ENCODE results near the gene PCDHB13. TPM values are rescaled to one million over a fixed set of nuclear protein-coding genes. Genes with fewer than 3 reads are reported as not detected.
"Not testable (repeated sequence)": the region's sequence is repeated elsewhere in the genome, so short reads cannot be mapped to it uniquely, and the experiment has no call there.

PCDHB13 gene
- total and polyA plus RNA-seq, 2 of the 13 experiments (the other 11 are each of a cell fraction or from before 2014, with no cell fraction given) = 0.57 to 0.80 TPM

GRCh38 chr5:141210281-141210680 is 3.4 kb upstream of the PCDHB13 start:
- DNase-seq (ENCODE audit: low spot score); H3K4me3 ChIP-seq (replicated peaks in 1 of 3; ENCODE audit: insufficient read depth in 1 of 3, low read depth in 2 of 3, low read length in 3 of 3); H4K20me1 ChIP-seq (ENCODE audit: insufficient read depth, low read length); H3K9ac ChIP-seq (ENCODE audit: insufficient read depth, low read depth, low read length); H3K9me3 ChIP-seq (ENCODE audit: low read length); POLR2A ChIA-PET; H3K36me3 ChIP-seq (replicated peaks in 1 of 2; ENCODE audit: control insufficient read depth in 1 of 2, insufficient read depth in 2 of 2, low read length in 2 of 2); ATAC-seq; H3K79me2 ChIP-seq (ENCODE audit: insufficient read depth, low read length); FAIRE-seq; CTCF ChIA-PET (ENCODE audit: low intra/inter-chr PET ratio, low total read pairs); in situ Hi-C loops (cut with HindIII; ENCODE audit: extremely low pct_ligation_motif_present, low pct_unique_long_range_greater_than_20kb); H3K27ac ChIP-seq (ENCODE audit: extremely low read length, insufficient read depth, low read length); H3K27me3 ChIP-seq (ENCODE audit: control insufficient read depth in 1 of 2, insufficient read depth in 2 of 2, low read length in 2 of 2); BruUV-seq (replicated peaks); H3K4me2 ChIP-seq (ENCODE audit: low read depth, low read length); H3K4me1 ChIP-seq (ENCODE audit: insufficient read depth, low read length); intact Hi-C loops (cut with micrococcal nuclease; ENCODE audit: unreplicated experiment); H2AFZ ChIP-seq (ENCODE audit: low read length): not testable (repeated sequence)
- WGBS (ENCODE audit: low lambda C conversion rate) = 80% methylated on average over 26 of the region's 39 CpGs

DNA sequence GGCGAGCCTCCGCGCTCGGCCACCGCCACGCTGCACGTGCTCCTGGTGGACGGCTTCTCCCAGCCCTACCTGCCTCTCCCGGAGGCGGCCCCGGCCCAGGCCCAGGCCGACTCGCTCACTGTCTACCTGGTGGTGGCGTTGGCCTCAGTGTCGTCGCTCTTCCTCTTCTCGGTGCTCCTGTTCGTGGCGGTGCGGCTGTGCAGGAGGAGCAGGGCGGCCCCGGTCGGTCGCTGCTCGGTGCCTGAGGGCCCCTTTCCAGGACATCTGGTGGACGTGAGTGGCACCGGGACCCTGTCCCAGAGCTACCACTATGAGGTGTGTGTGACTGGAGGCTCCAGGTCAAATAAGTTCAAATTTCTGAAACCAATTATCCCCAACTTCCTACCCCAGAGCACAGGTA is 2.9 kb upstream of the PCDHB13 start:
- H3K4me1 ChIP-seq (ENCODE audit: insufficient read depth, low read length); in situ Hi-C loops (cut with HindIII; ENCODE audit: extremely low pct_ligation_motif_present, low pct_unique_long_range_greater_than_20kb); DNase-seq (ENCODE audit: low spot score); H3K27me3 ChIP-seq (ENCODE audit: control insufficient read depth in 1 of 2, insufficient read depth in 2 of 2, low read length in 2 of 2); H3K4me3 ChIP-seq (replicated peaks in 1 of 3; ENCODE audit: insufficient read depth in 1 of 3, low read depth in 2 of 3, low read length in 3 of 3); H3K9ac ChIP-seq (ENCODE audit: insufficient read depth, low read depth, low read length); H3K36me3 ChIP-seq (replicated peaks in 1 of 2; ENCODE audit: control insufficient read depth in 1 of 2, insufficient read depth in 2 of 2, low read length in 2 of 2); H3K27ac ChIP-seq (ENCODE audit: extremely low read length, insufficient read depth, low read length); H3K9me3 ChIP-seq (ENCODE audit: low read length); ATAC-seq; POLR2A ChIA-PET; H3K4me2 ChIP-seq (ENCODE audit: low read depth, low read length); BruUV-seq (replicated peaks); H3K79me2 ChIP-seq (ENCODE audit: insufficient read depth, low read length); FAIRE-seq; intact Hi-C loops (cut with micrococcal nuclease; ENCODE audit: unreplicated experiment); H4K20me1 ChIP-seq (ENCODE audit: insufficient read depth, low read length); H2AFZ ChIP-seq (ENCODE audit: low read length); CTCF ChIA-PET (ENCODE audit: low intra/inter-chr PET ratio, low total read pairs): not testable (repeated sequence)
- WGBS (ENCODE audit: low lambda C conversion rate) = 55% methylated on average over 22 of the region's 27 CpGs

DNA sequence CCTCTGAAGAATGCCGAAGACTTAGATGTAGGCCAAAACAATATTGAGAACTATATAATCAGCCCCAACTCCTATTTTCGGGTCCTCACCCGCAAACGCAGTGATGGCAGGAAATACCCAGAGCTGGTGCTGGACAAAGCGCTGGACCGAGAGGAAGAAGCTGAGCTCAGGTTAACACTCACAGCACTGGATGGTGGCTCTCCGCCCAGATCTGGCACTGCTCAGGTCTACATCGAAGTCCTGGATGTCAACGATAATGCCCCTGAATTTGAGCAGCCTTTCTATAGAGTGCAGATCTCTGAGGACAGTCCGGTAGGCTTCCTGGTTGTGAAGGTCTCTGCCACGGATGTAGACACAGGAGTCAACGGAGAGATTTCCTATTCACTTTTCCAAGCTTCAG is 864 bp downstream of the PCDHB13 start:
- CTCF ChIA-PET (ENCODE audit: low intra/inter-chr PET ratio, low total read pairs); BruUV-seq (replicated peaks); H3K4me1 ChIP-seq (ENCODE audit: insufficient read depth, low read length); H3K4me2 ChIP-seq (ENCODE audit: low read depth, low read length); H3K27me3 ChIP-seq (ENCODE audit: control insufficient read depth in 1 of 2, insufficient read depth in 2 of 2, low read length in 2 of 2); H3K9me3 ChIP-seq (ENCODE audit: low read length); H3K79me2 ChIP-seq (ENCODE audit: insufficient read depth, low read length); in situ Hi-C loops (cut with HindIII; ENCODE audit: extremely low pct_ligation_motif_present, low pct_unique_long_range_greater_than_20kb); H3K4me3 ChIP-seq (replicated peaks in 1 of 3; ENCODE audit: insufficient read depth in 1 of 3, low read depth in 2 of 3, low read length in 3 of 3); POLR2A ChIA-PET; H2AFZ ChIP-seq (ENCODE audit: low read length); H4K20me1 ChIP-seq (ENCODE audit: insufficient read depth, low read length); H3K36me3 ChIP-seq (replicated peaks in 1 of 2; ENCODE audit: control insufficient read depth in 1 of 2, insufficient read depth in 2 of 2, low read length in 2 of 2); H3K9ac ChIP-seq (ENCODE audit: insufficient read depth, low read depth, low read length); intact Hi-C loops (cut with micrococcal nuclease; ENCODE audit: unreplicated experiment); FAIRE-seq; DNase-seq (ENCODE audit: low spot score); H3K27ac ChIP-seq (ENCODE audit: extremely low read length, insufficient read depth, low read length): not testable (repeated sequence)
- peak; percentile 49 for ATAC-seq
- 65% methylated on average over 12 of the region's 12 CpGs for WGBS (ENCODE audit: low lambda C conversion rate)

DNA sequence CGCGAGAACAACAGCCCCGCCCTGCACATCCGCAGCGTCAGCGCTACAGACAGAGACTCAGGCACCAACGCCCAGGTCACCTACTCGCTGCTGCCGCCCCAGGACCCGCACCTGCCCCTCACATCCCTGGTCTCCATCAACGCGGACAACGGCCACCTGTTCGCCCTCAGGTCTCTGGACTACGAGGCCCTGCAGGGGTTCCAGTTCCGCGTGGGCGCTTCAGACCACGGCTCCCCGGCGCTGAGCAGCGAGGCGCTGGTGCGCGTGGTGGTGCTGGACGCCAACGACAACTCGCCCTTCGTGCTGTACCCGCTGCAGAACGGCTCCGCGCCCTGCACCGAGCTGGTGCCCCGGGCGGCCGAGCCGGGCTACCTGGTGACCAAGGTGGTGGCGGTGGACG is 1.8 kb downstream of the PCDHB13 start:
- not testable (repeated sequence) for H3K4me3 ChIP-seq (replicated peaks in 1 of 3; ENCODE audit: insufficient read depth in 1 of 3, low read depth in 2 of 3, low read length in 3 of 3)

More for the DNA sequence above, 1.8 kb downstream of the PCDHB13 start:
- H3K4me2 ChIP-seq (ENCODE audit: low read depth, low read length); H3K4me1 ChIP-seq (ENCODE audit: insufficient read depth, low read length); H3K79me2 ChIP-seq (ENCODE audit: insufficient read depth, low read length); H3K9ac ChIP-seq (ENCODE audit: insufficient read depth, low read depth, low read length); BruUV-seq (replicated peaks); ATAC-seq; H3K36me3 ChIP-seq (replicated peaks in 1 of 2; ENCODE audit: control insufficient read depth in 1 of 2, insufficient read depth in 2 of 2, low read length in 2 of 2); FAIRE-seq; intact Hi-C loops (cut with micrococcal nuclease; ENCODE audit: unreplicated experiment); H3K27ac ChIP-seq (ENCODE audit: extremely low read length, insufficient read depth, low read length); CTCF ChIA-PET (ENCODE audit: low intra/inter-chr PET ratio, low total read pairs); H4K20me1 ChIP-seq (ENCODE audit: insufficient read depth, low read length); H2AFZ ChIP-seq (ENCODE audit: low read length); in situ Hi-C loops (cut with HindIII; ENCODE audit: extremely low pct_ligation_motif_present, low pct_unique_long_range_greater_than_20kb); H3K9me3 ChIP-seq (ENCODE audit: low read length); DNase-seq (ENCODE audit: low spot score); POLR2A ChIA-PET; H3K27me3 ChIP-seq (ENCODE audit: control insufficient read depth in 1 of 2, insufficient read depth in 2 of 2, low read length in 2 of 2): not testable (repeated sequence)
- 87% methylated on average over 27 of the region's 40 CpGs for WGBS (ENCODE audit: low lambda C conversion rate)

Measured in HepG2 (cell line).